GM12878 (cell line): ENCODE results near the gene ILKAP. TPM values are rescaled to one million over a fixed set of nuclear protein-coding genes. Genes with fewer than 3 reads are reported as not detected.

Experiments
- ATAC-seq: fragments of 200-7000 bp; cut with Tn5 transposase; 3 replicates; pipeline ENCODE4 v1.9.1; 2020; ENCODE audit warnings: mild to moderate bottlenecking, moderate library complexity
- BruUV-seq: library from RNA; stranded (reverse); fragments of 400-500 nt; replicated peaks from 2 replicates; lab custom pipeline; 2021; lab: Mats Ljungman, UMichigan
- CTCF ChIA-PET: fragments of 300-600 bp; sonication (Branson Sonifier 250); formaldehyde crosslinking; extraction: SDS; loops from one replicate; lab custom pipeline; 2021; ENCODE audit warnings: inconsistent platforms; lab: Yijun Ruan, JAX
- POLR2A ChIA-PET: fragments of 350-600 bp; formaldehyde crosslinking; extraction: SDS; loops from one replicate; lab custom pipeline; 2021; ENCODE audit warnings: inconsistent platforms; lab: Charles Lee
- RAD21 ChIA-PET: fragments of 300-600 bp; sonication (Branson Sonifier 250); formaldehyde crosslinking; loops from one replicate; lab custom pipeline; 2023; ENCODE audit warnings: antibody characterized with exemption; ENCODE audit not compliant: unreplicated experiment; lab: Charles Lee
- SMC1A ChIA-PET: fragments of 300-600 bp; sonication (Branson Sonifier 250); formaldehyde crosslinking; loops from one replicate; lab custom pipeline; 2023; ENCODE audit not compliant: unreplicated experiment, uncharacterized antibody; lab: Charles Lee
- DNase-seq: peaks from one replicate; pipeline ENCODE4 v3.0.0-alpha.2; 2011; ENCODE audit warnings: low read depth, low spot score
- FAIRE-seq: peaks from 3 replicates; lab custom pipeline; 2011; peaks lifted over from hg19 to GRCh38; lab: Jason Lieb, UNC
- H2AFZ ChIP-seq: 2 replicates; pipeline ENCODE4 v1.6.0; 2011; ENCODE audit warnings: low read depth, low read length, control low read depth; ENCODE audit not compliant: control insufficient read depth
- H3K27ac ChIP-seq: 2 replicates; pipeline ENCODE4 v1.5.1; 2011; ENCODE audit warnings: control low read depth; ENCODE audit not compliant: control insufficient read depth, insufficient read depth
- H3K27me3 ChIP-seq, 2 experiments: replicated peaks in 1 of 2; 2 replicates each; pipeline versions ENCODE4 v1.6.0 to v1.6.1; 2011; ENCODE audit warnings: low read length in 1 of 2; ENCODE audit not compliant: control insufficient read depth in 2 of 2, insufficient read depth in 2 of 2
- H3K36me3 ChIP-seq, 2 experiments: 2 replicates each; pipeline ENCODE4 v1.5.1; 2011; ENCODE audit warnings: low read length in 1 of 2; ENCODE audit not compliant: control insufficient read depth in 2 of 2, insufficient read depth in 2 of 2
- H3K4me1 ChIP-seq: 2 replicates; pipeline ENCODE4 v1.6.1; 2011; ENCODE audit warnings: mild to moderate bottlenecking, low read length, moderate library complexity, mixed read lengths; ENCODE audit not compliant: control insufficient read depth, insufficient read depth
- H3K4me2 ChIP-seq: 2 replicates; pipeline ENCODE4 v1.6.0; 2011; ENCODE audit warnings: control low read depth; ENCODE audit not compliant: control insufficient read depth, insufficient read depth
- H3K4me3 ChIP-seq: fragments of 200-600 bp; sonication (generic); 2 replicates; pipeline ENCODE4 v1.5.1; 2016
- H3K79me2 ChIP-seq: 2 replicates; pipeline ENCODE4 v1.6.0; 2011; ENCODE audit warnings: low read length; ENCODE audit not compliant: control insufficient read depth, insufficient read depth
- H3K9ac ChIP-seq: 2 replicates; pipeline ENCODE4 v1.8.0; 2011; ENCODE audit warnings: low read length, control low read depth, mixed read lengths; ENCODE audit not compliant: control insufficient read depth, insufficient read depth
- H3K9me3 ChIP-seq: replicated peaks from 3 replicates; pipeline ENCODE4 v1.5.1; 2011; ENCODE audit warnings: mild to moderate bottlenecking, low read length; ENCODE audit not compliant: control insufficient read depth, insufficient read depth
- H4K20me1 ChIP-seq: 2 replicates; pipeline ENCODE4 v1.6.0; 2011; ENCODE audit not compliant: control insufficient read depth, insufficient read depth
- DPF2 ChIP-seq: fragments of 450-650 bp; IDR thresholded peaks from 2 replicates; pipeline ENCODE4 v1.6.1; 2017; ENCODE audit warnings: mild to moderate bottlenecking
- EZH2 ChIP-seq: IDR thresholded peaks from 2 replicates; pipeline ENCODE4 v1.6.1; 2012; ENCODE audit warnings: low read depth, mild to moderate bottlenecking, control low read depth, inconsistent platforms, low read length, borderline replicate concordance; ENCODE audit not compliant: control insufficient read depth
- HDAC2 ChIP-seq: fragments of 200-600 bp; sonication (generic); IDR thresholded peaks from 2 replicates; pipeline ENCODE4 v1.6.1; 2017
- IKZF2 ChIP-seq, 2 experiments: fragments of 450-650 bp; IDR thresholded peaks; 2 replicates each; pipeline ENCODE4 v1.6.1; 2017; ENCODE audit warnings: mild to moderate bottlenecking in 2 of 2, moderate library complexity in 2 of 2
- MEF2A ChIP-seq: IDR thresholded peaks from 2 replicates; pipeline ENCODE4 v1.6.1; 2011; ENCODE audit warnings: low read depth, mild to moderate bottlenecking, low read length, moderate library complexity; ENCODE audit not compliant: insufficient read depth
- NFXL1 ChIP-seq: fragments of 450-650 bp; IDR thresholded peaks from 2 replicates; pipeline ENCODE4 v1.6.1; 2017; ENCODE audit warnings: antibody characterized with exemption, mild to moderate bottlenecking, borderline replicate concordance
- RUNX3 ChIP-seq: IDR thresholded peaks from 2 replicates; pipeline ENCODE4 v1.6.1; 2012; ENCODE audit warnings: low read length, inconsistent platforms
- SMAD1 ChIP-seq: fragments of 450-650 bp; IDR thresholded peaks from 2 replicates; pipeline ENCODE4 v1.6.1; 2018; ENCODE audit warnings: mild to moderate bottlenecking, low read depth; ENCODE audit not compliant: partially characterized antibody
- SREBF1 ChIP-seq: IDR thresholded peaks from 2 replicates; pipeline ENCODE4 v1.6.1; 2012; ENCODE audit warnings: mild to moderate bottlenecking, low read length
- STAT3 ChIP-seq: IDR thresholded peaks from 2 replicates; pipeline ENCODE4 v1.6.1; 2011; ENCODE audit warnings: low read depth, low read length, improper control_type of control experiment
- SUPT20H ChIP-seq: IDR thresholded peaks from 2 replicates; pipeline ENCODE4 v1.6.1; 2011; ENCODE audit warnings: low read depth, mild to moderate bottlenecking, low read length, moderate library complexity, borderline replicate concordance; ENCODE audit not compliant: control insufficient read depth
- USF2 ChIP-seq: IDR thresholded peaks from 2 replicates; pipeline ENCODE4 v1.6.1; 2011; ENCODE audit warnings: low read depth, low read length, improper control_type of control experiment, borderline replicate concordance
- YY1 ChIP-seq: IDR thresholded peaks from 2 replicates; pipeline ENCODE4 v1.6.1; 2011; ENCODE audit warnings: low read depth, mild to moderate bottlenecking, low read length
- ZNF24 ChIP-seq: fragments of 450-650 bp; IDR thresholded peaks from 2 replicates; pipeline ENCODE4 v1.6.1; 2017; ENCODE audit warnings: antibody characterized with exemption, mild to moderate bottlenecking
- WGBS: methylation state at CpG from one replicate; pipeline ENCODE4 v1.1.6; 2016; ENCODE audit warnings: low lambda C conversion rate; ENCODE audit not compliant: insufficient replicate concordance, insufficient coverage; ENCODE audit errors: missing lambda C conversion rate; 5-methylcytosine and 5-hydroxymethylcytosine counted together
- in situ Hi-C: fragments of 300-500 bp; cut with MboI; formaldehyde crosslinking; loops from 9 replicates; pipeline ENCODE4 v1.14.3; 2018; ENCODE audit warnings: mixed read lengths
- intact Hi-C: fragments of 100-400 bp; cut with micrococcal nuclease; formaldehyde crosslinking; loops from one replicate; pipeline ENCODE4 v1.14.2; 2022; ENCODE audit not compliant: unreplicated experiment
- polyA plus RNA-seq, 11 experiments: library from polyadenylated mRNA; depleted of rRNA in 4 of 11; unstranded in 6 of 11; stranded (reverse) in 5 of 11; fragments of >200 nt; fragmentation: Nextera tagmentation in 4 of 11; fragmentation: Illumina TruSeq in 1 of 11; extraction: Ambion mirVana in 4 of 11; extraction: Trizol in 1 of 11; gene quantifications; 1 replicate in 1 of 11; 2 replicates in 10 of 11; pipeline versions ENCODE4 v1.2.1 to v1.2.3, GENCODE V29; 2011 to 2016; ENCODE audit warnings: inconsistent platforms in 2 of 11, missing spikeins in 2 of 11, low read depth in 1 of 11
- total RNA-seq, 4 experiments: library from RNA; depleted of rRNA in 3 of 4; stranded (reverse); fragments of >200 nt in 3 of 4; fragmentation: Illumina TruSeq in 1 of 4; extraction: Trizol in 1 of 4; gene quantifications; 2 replicates each; pipeline versions ENCODE4 v1.2.1 to v1.2.3, GENCODE V29; 2013 to 2021
- TF ChIP-seq, protein P1 (sequence below): fragments of 150-350 bp; IDR thresholded peaks from 2 replicates; pipeline ENCODE4 v1.6.1; 2016; ENCODE audit warnings: low read depth, low read length
- TF ChIP-seq, protein P2 (sequence below): fragments of 450-650 bp; IDR thresholded peaks from 2 replicates; pipeline ENCODE4 v1.6.1; 2016; ENCODE audit warnings: mild to moderate bottlenecking
- TF ChIP-seq, protein P3 (sequence below): IDR thresholded peaks from 2 replicates; pipeline ENCODE4 v1.6.1; 2011; ENCODE audit warnings: low read depth, mild to moderate bottlenecking, low read length, moderate library complexity, borderline replicate concordance; ENCODE audit errors: extremely low read depth

ILKAP gene
- total and polyA plus RNA-seq, 10 of the 15 experiments (the other 5 are each of a cell fraction or from before 2014, with no cell fraction given): 4.2 to 65.3 (median 37.3) TPM

DNA sequence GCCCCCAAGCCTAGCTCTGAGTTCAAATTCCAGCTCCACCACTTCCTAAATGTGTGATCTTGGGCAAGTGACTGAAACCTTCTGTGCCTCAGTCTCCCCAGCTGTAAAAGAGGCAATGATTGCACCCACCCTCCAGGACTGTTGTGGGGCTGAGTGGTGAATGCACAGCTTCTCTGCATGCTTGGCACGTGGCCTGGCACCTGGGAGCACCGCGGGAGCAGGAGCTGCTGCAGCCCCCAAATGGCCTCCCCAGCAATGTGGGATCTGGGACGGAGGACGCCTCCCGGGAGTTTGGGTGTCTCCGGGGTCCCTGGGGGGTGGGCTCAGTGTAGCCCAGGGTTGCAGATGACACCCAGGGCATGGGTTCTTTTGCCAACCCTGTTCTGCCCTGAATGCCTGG lies 63.5 kb downstream of the ILKAP start:
- SMC1A ChIA-PET: no interaction called here
- CTCF ChIA-PET: interaction anchor here (1.0 to 2.5 kb wide), 4 partner anchors 15 to 123 kb away, joined by 4 to 17 read pairs (median 6); no protein-coding TSS in a partner anchor

More for the DNA sequence above, 63.5 kb downstream of the ILKAP start:
- Histone ChIP-seq H3K9me3 (no peaks in the 10 kb centered on the region), H3K79me2 (no peaks in the 10 kb centered on the region), H3K36me3 (no peaks in the 10 kb centered on the region), H4K20me1 (no peaks in the 10 kb centered on the region)
- BruUV-seq: no TSS peak
- ATAC-seq: no peak
- TF ChIP-seq ZNF24 (no peak), EZH2 (no peak), MEF2A (no peak), NFXL1 (no peak), USF2 (no peak), SMAD1 (no peak), STAT3 (no peak), SUPT20H (no peak), YY1 (no peak), RUNX3 (no peak), HDAC2 (no peak), SREBF1 (no peak), IKZF2 (IDR thresholded peaks at IDR 0.05) (no peak), DPF2 (no peak)
- TF ChIP-seq, protein P1, sequence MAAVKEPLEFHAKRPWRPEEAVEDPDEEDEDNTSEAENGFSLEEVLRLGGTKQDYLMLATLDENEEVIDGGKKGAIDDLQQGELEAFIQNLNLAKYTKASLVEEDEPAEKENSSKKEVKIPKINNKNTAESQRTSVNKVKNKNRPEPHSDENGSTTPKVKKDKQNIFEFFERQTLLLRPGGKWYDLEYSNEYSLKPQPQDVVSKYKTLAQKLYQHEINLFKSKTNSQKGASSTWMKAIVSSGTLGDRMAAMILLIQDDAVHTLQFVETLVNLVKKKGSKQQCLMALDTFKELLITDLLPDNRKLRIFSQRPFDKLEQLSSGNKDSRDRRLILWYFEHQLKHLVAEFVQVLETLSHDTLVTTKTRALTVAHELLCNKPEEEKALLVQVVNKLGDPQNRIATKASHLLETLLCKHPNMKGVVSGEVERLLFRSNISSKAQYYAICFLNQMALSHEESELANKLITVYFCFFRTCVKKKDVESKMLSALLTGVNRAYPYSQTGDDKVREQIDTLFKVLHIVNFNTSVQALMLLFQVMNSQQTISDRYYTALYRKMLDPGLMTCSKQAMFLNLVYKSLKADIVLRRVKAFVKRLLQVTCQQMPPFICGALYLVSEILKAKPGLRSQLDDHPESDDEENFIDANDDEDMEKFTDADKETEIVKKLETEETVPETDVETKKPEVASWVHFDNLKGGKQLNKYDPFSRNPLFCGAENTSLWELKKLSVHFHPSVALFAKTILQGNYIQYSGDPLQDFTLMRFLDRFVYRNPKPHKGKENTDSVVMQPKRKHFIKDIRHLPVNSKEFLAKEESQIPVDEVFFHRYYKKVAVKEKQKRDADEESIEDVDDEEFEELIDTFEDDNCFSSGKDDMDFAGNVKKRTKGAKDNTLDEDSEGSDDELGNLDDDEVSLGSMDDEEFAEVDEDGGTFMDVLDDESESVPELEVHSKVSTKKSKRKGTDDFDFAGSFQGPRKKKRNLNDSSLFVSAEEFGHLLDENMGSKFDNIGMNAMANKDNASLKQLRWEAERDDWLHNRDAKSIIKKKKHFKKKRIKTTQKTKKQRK: no peak
- TF ChIP-seq, protein P2, sequence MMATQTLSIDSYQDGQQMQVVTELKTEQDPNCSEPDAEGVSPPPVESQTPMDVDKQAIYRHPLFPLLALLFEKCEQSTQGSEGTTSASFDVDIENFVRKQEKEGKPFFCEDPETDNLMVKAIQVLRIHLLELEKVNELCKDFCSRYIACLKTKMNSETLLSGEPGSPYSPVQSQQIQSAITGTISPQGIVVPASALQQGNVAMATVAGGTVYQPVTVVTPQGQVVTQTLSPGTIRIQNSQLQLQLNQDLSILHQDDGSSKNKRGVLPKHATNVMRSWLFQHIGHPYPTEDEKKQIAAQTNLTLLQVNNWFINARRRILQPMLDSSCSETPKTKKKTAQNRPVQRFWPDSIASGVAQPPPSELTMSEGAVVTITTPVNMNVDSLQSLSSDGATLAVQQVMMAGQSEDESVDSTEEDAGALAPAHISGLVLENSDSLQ: no peak
- TF ChIP-seq, protein P3, sequence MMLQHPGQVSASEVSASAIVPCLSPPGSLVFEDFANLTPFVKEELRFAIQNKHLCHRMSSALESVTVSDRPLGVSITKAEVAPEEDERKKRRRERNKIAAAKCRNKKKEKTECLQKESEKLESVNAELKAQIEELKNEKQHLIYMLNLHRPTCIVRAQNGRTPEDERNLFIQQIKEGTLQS: no peak
- TF ChIP-seq, all 136 proteins: peak for 0
- no peak overlapping the region for H3K27ac ChIP-seq
- no peak for FAIRE-seq
- ChIA-PET RAD21 (interaction anchor here (1.3 kb wide), 1 partner anchor 170 kb away, joined by 4 read pairs; no protein-coding TSS in a partner anchor), POLR2A (no interaction called here)
- peaks cover 4% of the 10 kb centered on the region; the same call in 1 of the 2 replicates for H3K4me1 ChIP-seq
- no peak overlapping the region for H3K9ac ChIP-seq
- H3K27me3 ChIP-seq: no peaks in the 10 kb centered on the region
- DNase-seq: no peak
- no peak overlapping the region for H2AFZ ChIP-seq
- WGBS: 46% methylated on average over 6 of the region's 7 CpGs
- in situ Hi-C loops: no loop called here
- H3K4me2 ChIP-seq: no peak overlapping the region
- intact Hi-C loops: no loop called here
- H3K4me3 ChIP-seq: no peak overlapping the region
